Activated T-cell treated with anti-CD3 and anti-CD28 coated beads, Interleukin-2, amount 50 U/mL, for 72 hours (primary cell): ENCODE measurements around the gene LARP4B. TPM values are rescaled to one million over a fixed set of nuclear protein-coding genes. Genes with fewer than 3 reads are reported as not detected.

Source experiments
- total RNA-seq, 2 donors: library from RNA; stranded (reverse); gene quantifications; one replicate each; pipeline ENCODE4 v1.2.3, GENCODE V29; 2022

LARP4B gene
- total RNA-seq, 2 donors from 2014 or later = 103 to 109 TPM

Other genes with a start within 250 kb of the LARP4B start
- 1 to 10 TPM in 1 of 2 donors, under 1 TPM in 1; 0.70 to 1.6 TPM for gene DIP2C, start 242.0 kb downstream of the LARP4B start, total RNA-seq
- gene GTPBP4, start 56.7 kb upstream of the LARP4B start, total RNA-seq = 10 to 100 TPM; 76.9 to 78.1 TPM
- gene IDI2, start 94.2 kb upstream of the LARP4B start, total RNA-seq = not detected
- gene IDI1, start 117.4 kb upstream of the LARP4B start, total RNA-seq = 10 to 100 TPM; 37.4 to 46.7 TPM
- 10 to 100 TPM; 18.1 to 18.7 TPM for gene WDR37, start 124.7 kb upstream of the LARP4B start, total RNA-seq